Fibroblast of skin of abdomen (primary cell): ENCODE data around the gene ZNF638.

Experiments
- DNase-seq: peaks from one replicate; pipeline ENCODE4 v3.0.0-alpha.2; 2013

ZNF638 gene

GRCh38 chr2:71457123-71457915 lies 125.7 kb downstream of the ZNF638 start:
- no peak for DNase-seq

- no peak for DNase-seq
These were observed 126.3 kb downstream of the ZNF638 start for GRCh38 chr2:71457923-71458322.

GRCh38 chr2:71458413-71459083 lies 127.0 kb downstream of the ZNF638 start:
- DNase-seq = peak; percentile 28

- no peak for DNase-seq
These were observed 127.5 kb downstream of the ZNF638 start for GRCh38 chr2:71459084-71459431.

- no peak for DNase-seq
These were observed 128.5 kb downstream of the ZNF638 start for GRCh38 chr2:71460056-71460455.

- no peak for DNase-seq
These were observed 129.2 kb downstream of the ZNF638 start for GRCh38 chr2:71460595-71461303.

- DNase-seq = no peak
These were observed 129.7 kb downstream of the ZNF638 start for GRCh38 chr2:71461304-71461671.

- no peak for DNase-seq
These were observed 130.5 kb downstream of the ZNF638 start for GRCh38 chr2:71462056-71462605.

GRCh38 chr2:71462641-71463341 lies 131.2 kb downstream of the ZNF638 start:
- DNase-seq = no peak

- no peak for DNase-seq
These were observed 131.7 kb downstream of the ZNF638 start for GRCh38 chr2:71463342-71463654.

- DNase-seq = no peak
These were observed 132.8 kb downstream of the ZNF638 start for GRCh38 chr2:71464389-71464788.

- no peak for DNase-seq
These were observed 133.8 kb downstream of the ZNF638 start for GRCh38 chr2:71465356-71465755.

GRCh38 chr2:71465961-71466300 lies 134.3 kb downstream of the ZNF638 start:
- no peak for DNase-seq

- peak; percentile 15 for DNase-seq
These were observed 135.0 kb downstream of the ZNF638 start for GRCh38 chr2:71466301-71467179.

- DNase-seq = no peak
These were observed 135.7 kb downstream of the ZNF638 start for GRCh38 chr2:71467180-71467815.

GRCh38 chr2:71468279-71469015 lies 136.9 kb downstream of the ZNF638 start:
- no peak for DNase-seq

GRCh38 chr2:71469403-71470398 lies 138.1 kb downstream of the ZNF638 start:
- DNase-seq = peak; percentile 33

- peak; percentile 84 for DNase-seq
These were observed 139.7 kb downstream of the ZNF638 start for GRCh38 chr2:71471276-71471675.

- DNase-seq = peak; percentile 32
These were observed 140.4 kb downstream of the ZNF638 start for GRCh38 chr2:71472019-71472418.
